ENCODE results near the gene PCDHGB1. TPM values are rescaled to one million over a fixed set of nuclear protein-coding genes. Genes with fewer than 3 reads are reported as not detected.
"Not testable (repeated sequence)": the region's sequence is repeated elsewhere in the genome, so short reads cannot be mapped to it uniquely, and the experiment has no call there.

PCDHGB1 gene
- polyA plus RNA-seq, 3 donors = not detected

GRCh38 chr5:141330299-141331080, 19.4 kb upstream of the PCDHGB1 start, which contains the start of gene PCDHGA1:
Gene PCDHGA1 (plus strand): TSS chr5:141330514.
- H3K9ac ChIP-seq (ENCODE audit: insufficient read depth, low read length, poor library complexity, severe bottlenecking) = no peak within 1 kb of the TSS
- whole genome bisulfite sequencing (ENCODE audit: insufficient coverage) = 23% methylated on average over 14 of the region's 21 CpGs
- peaks cover 19 to 78% (median 66%) of the 10 kb centered on the region in 7 donors for H3K9me3 Mint-ChIP-seq
- peaks cover 49 to 82% of the 10 kb centered on the region in 2 donors for H3K27me3 ChIP-seq (ENCODE audit: control insufficient read depth in 2 of 2, insufficient read depth in 2 of 2, low read length in 2 of 2)
- H3K4me2 ChIP-seq (replicated peaks; ENCODE audit: extremely low read depth, low read length, poor library complexity, severe bottlenecking) = no peak within 1 kb of the TSS
- no peaks in the 10 kb centered on the region for H3K4me1 ChIP-seq (ENCODE audit: control insufficient read depth in 1 of 2, insufficient read depth in 2 of 2, low read length in 2 of 2)
- peaks cover 48 to 63% of the 10 kb centered on the region in 2 donors for H3K9me3 ChIP-seq (replicated peaks in 1 of 2; ENCODE audit: control insufficient read depth in 1 of 2, insufficient read depth in 1 of 2, low read length in 2 of 2)
- peaks cover 30 to 75% (median 63%) of the 10 kb centered on the region in 3 donors for H3K27me3 Mint-ChIP-seq (ENCODE audit: low read depth in 3 of 3)
- H3K4me3 ChIP-seq (replicated peaks in 1 of 3; ENCODE audit: low read depth in 2 of 3, low read length in 3 of 3) = no peak within 1 kb of the TSS
- peak within 1 kb of the TSS in 1 of 2 donors; percentile 51 for H3K4me3 Mint-ChIP-seq
- no peak within 1 kb of the TSS for H3K27ac ChIP-seq (ENCODE audit: low read depth in 1 of 2, low read length in 2 of 2)
- H3K36me3 Mint-ChIP-seq = peaks cover 0 to 3% of the 10 kb centered on the region in 2 donors
- intact Hi-C loops (cut with micrococcal nuclease) = no loop called here
- peak within 1 kb of the TSS; percentile 6 for H2AFZ ChIP-seq (ENCODE audit: insufficient read depth, low read depth, low read length, poor library complexity, severe bottlenecking)
- no peaks in the 10 kb centered on the region for H3K79me2 ChIP-seq (ENCODE audit: insufficient read depth, low read length)
- peak; percentile 51 for TF ChIP-seq CTCF (IDR thresholded peaks at IDR 0.05)
- peaks cover 5% of the 10 kb centered on the region for H3K4me1 Mint-ChIP-seq
- no peaks in the 10 kb centered on the region for H3K36me3 ChIP-seq (replicated peaks in 1 of 2; ENCODE audit: control insufficient read depth in 1 of 2, insufficient read depth in 2 of 2, low read length in 2 of 2)
- no peak within 1 kb of the TSS for H3K27ac Mint-ChIP-seq
- no peak for DNase-seq
- H4K20me1 ChIP-seq (ENCODE audit: insufficient read depth, low read length) = no peaks in the 10 kb centered on the region

DNA sequence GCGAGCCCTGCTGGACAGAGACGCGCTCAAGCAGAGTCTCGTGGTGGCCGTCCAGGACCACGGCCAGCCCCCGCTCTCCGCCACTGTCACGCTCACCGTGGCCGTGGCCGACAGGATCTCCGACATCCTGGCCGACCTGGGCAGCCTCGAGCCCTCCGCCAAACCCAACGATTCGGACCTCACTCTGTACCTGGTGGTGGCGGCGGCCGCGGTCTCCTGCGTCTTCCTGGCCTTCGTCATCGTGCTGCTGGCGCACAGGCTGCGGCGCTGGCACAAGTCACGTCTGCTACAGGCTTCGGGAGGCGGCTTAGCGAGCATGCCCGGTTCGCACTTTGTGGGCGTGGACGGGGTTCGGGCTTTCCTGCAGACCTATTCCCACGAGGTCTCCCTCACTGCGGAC, 17.3 kb upstream of the PCDHGB1 start:
- intact Hi-C loops (cut with micrococcal nuclease); H3K36me3 Mint-ChIP-seq; H3K4me2 ChIP-seq (replicated peaks; ENCODE audit: extremely low read depth, low read length, poor library complexity, severe bottlenecking); H3K27ac Mint-ChIP-seq; H3K9ac ChIP-seq (ENCODE audit: insufficient read depth, low read length, poor library complexity, severe bottlenecking); H3K4me1 Mint-ChIP-seq; H4K20me1 ChIP-seq (ENCODE audit: insufficient read depth, low read length); H2AFZ ChIP-seq (ENCODE audit: insufficient read depth, low read depth, low read length, poor library complexity, severe bottlenecking); H3K36me3 ChIP-seq (replicated peaks in 1 of 2; ENCODE audit: control insufficient read depth in 1 of 2, insufficient read depth in 2 of 2, low read length in 2 of 2); H3K27ac ChIP-seq (ENCODE audit: low read depth in 1 of 2, low read length in 2 of 2); H3K4me3 ChIP-seq (replicated peaks in 1 of 3; ENCODE audit: low read depth in 2 of 3, low read length in 3 of 3); H3K4me1 ChIP-seq (ENCODE audit: control insufficient read depth in 1 of 2, insufficient read depth in 2 of 2, low read length in 2 of 2); DNase-seq; H3K79me2 ChIP-seq (ENCODE audit: insufficient read depth, low read length): not testable (repeated sequence)
- peaks cover 33 to 57% of the 10 kb centered on the region in 2 donors for H3K9me3 ChIP-seq (replicated peaks in 1 of 2; ENCODE audit: control insufficient read depth in 1 of 2, insufficient read depth in 1 of 2, low read length in 2 of 2)
- H3K9me3 Mint-ChIP-seq = peaks cover 15 to 80% (median 52%) of the 10 kb centered on the region in 7 donors
- H3K4me3 Mint-ChIP-seq = peak overlapping the region in 1 of 2 donors; percentile 62
- H3K27me3 Mint-ChIP-seq (ENCODE audit: low read depth in 3 of 3) = peaks cover 28 to 79% (median 62%) of the 10 kb centered on the region in 3 donors
- H3K27me3 ChIP-seq (ENCODE audit: control insufficient read depth in 2 of 2, insufficient read depth in 2 of 2, low read length in 2 of 2) = peaks cover 38 to 84% of the 10 kb centered on the region in 2 donors
- 42% methylated on average over 29 of the region's 39 CpGs for WGBS (ENCODE audit: insufficient coverage)
